GM18951 (cell line): ENCODE results near the gene HS3ST2.
"Not testable (repeated sequence)": the region's sequence is repeated elsewhere in the genome, so short reads cannot be mapped to it uniquely, and the experiment has no call there.

Experiments used
- POLR2A ChIP-seq: IDR thresholded peaks from 4 replicates; pipeline ENCODE4 v1.6.1; 2011; ENCODE audit warnings: mild to moderate bottlenecking; ENCODE audit not compliant: insufficient read length, insufficient read depth; ENCODE audit errors: extremely low read depth
- in situ Hi-C: fragments of 300-500 bp; cut with MboI; formaldehyde crosslinking; loops from one replicate; pipeline ENCODE4 v1.12.0; 2022; ENCODE audit warnings: low sequenced_read_pairs, mixed read lengths, inconsistent platforms; ENCODE audit not compliant: unreplicated experiment

Gene HS3ST2

GRCh38 chr16:22878955-22879354 is 65.0 kb downstream of the HS3ST2 start:
- in situ Hi-C loops, result no loop called here
- no peak for TF ChIP-seq POLR2A

GRCh38 chr16:22879466-22879865 is 65.5 kb downstream of the HS3ST2 start:
- in situ Hi-C loops, result no loop called here
- TF ChIP-seq POLR2A, result no peak

GRCh38 chr16:22882981-22883380 is 69.0 kb downstream of the HS3ST2 start:
- no peak for TF ChIP-seq POLR2A
- in situ Hi-C loops, result no loop called here

- in situ Hi-C loops, result no loop called here
- no peak for TF ChIP-seq POLR2A
Observed at GRCh38 chr16:22885951-22886350, 72.0 kb downstream of the HS3ST2 start.

DNA sequence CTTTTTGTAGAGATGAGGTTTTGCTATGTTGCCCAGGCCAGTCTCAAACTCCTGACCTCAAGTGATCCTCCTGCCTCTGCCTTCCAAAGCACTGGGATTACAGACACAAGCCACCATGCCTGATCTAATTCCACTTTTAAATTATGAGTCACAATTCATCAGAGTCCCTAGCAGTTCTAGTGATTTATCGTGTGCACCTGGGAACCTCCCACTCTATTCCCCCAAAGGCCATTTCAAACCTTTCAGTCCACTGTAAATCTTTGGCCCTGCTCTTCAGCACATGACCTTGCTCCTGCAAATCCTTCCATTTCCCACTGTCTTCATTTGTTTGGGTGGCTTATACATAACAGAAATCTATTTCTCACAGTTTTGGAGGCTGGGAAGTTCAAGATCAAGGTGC is 73.0 kb downstream of the HS3ST2 start:
- in situ Hi-C loops, result no loop called here
- no peak for TF ChIP-seq POLR2A

- no peak for TF ChIP-seq POLR2A
- in situ Hi-C loops, result no loop called here
Observed at GRCh38 chr16:22887445-22887844, 73.5 kb downstream of the HS3ST2 start.

DNA sequence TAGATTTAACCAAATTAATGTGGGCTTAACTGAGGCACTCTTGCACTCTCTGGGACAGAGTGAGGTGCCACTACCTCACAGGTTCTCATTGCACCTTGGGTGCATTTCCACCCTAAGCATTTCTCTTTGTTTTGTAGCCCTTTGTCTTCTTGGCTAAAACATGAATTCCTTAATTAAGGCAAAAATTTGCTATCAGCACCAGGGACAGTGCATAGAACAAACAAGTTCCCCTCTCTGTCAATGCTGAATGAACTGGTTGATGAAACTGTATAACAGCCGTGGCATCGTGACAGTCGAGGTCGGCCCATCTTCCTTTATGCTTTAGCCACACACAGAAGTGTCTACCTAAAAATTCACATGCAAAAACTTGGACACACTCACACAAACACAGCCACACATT is 74.8 kb downstream of the HS3ST2 start:
- in situ Hi-C loops, result no loop called here

DNA sequence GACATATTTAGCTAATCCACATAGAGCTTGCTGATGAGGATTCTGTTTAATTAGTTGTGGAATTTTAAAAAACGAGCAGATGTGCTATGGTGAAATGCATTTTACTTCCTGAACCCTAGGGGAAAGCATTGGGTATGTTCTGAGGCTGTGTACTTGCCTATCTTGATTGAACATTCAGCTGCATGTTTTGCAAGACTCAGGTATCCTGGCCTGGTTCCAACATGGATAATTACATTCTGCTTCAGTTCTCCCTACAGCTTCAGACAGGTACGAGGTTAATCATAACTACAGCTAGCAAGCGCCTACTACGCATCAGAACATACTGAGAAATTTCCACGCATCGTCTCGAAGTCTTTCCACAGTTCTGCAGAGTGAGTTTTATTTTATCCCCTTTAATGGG is 77.0 kb downstream of the HS3ST2 start:
- in situ Hi-C loops, result no loop called here
- TF ChIP-seq POLR2A, result no peak

More for the DNA sequence above, 74.8 kb downstream of the HS3ST2 start:
- TF ChIP-seq POLR2A, result no peak

DNA sequence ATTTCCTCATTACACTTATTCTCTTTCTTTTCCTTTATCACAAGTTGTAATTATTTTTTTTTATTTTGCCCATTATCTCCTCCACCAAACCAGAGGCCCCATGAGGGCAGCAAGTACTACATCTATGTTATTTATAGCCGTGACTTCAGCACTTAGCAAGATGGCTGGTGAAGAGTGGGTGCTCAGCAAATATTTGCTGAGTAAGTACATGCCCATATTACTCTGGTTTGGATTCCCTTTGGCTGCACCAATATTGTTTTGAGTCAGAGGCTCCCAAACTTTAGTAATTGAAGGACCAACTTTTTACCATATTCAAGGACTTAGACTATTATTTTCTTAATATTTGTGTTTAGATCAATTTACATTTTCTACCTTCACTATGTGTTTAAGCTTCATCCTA is 83.2 kb downstream of the HS3ST2 start:
- in situ Hi-C loops, result no loop called here
- TF ChIP-seq POLR2A, result no peak

DNA sequence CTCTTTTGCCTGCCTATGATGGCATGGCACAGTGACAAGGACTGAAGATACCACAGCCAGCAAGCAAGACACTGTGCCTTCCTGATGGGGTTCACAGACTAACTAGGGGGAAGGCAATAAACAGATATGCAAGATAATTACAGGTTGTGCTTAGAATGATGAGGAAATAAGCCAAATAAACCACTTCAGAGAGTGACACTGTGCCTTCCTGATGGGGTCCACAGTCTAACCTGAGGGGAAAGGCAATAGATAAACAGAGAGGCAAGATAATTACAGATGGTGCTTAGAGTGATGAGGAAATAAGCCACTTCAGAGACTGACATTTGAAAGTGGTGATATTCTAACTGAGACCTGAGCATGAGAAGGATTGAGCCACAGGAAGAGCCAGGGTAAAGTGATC is 84.2 kb downstream of the HS3ST2 start:
- in situ Hi-C loops, result no loop called here
- TF ChIP-seq POLR2A, result no peak

GRCh38 chr16:22898874-22899348 is 84.9 kb downstream of the HS3ST2 start:
- in situ Hi-C loops, result no loop called here
- no peak for TF ChIP-seq POLR2A

- in situ Hi-C loops, result not testable (repeated sequence)
Observed at GRCh38 chr16:22899567-22899966, 85.6 kb downstream of the HS3ST2 start.

GRCh38 chr16:22900863-22901262 is 86.9 kb downstream of the HS3ST2 start:
- in situ Hi-C loops, result no loop called here
- TF ChIP-seq POLR2A, result no peak

GRCh38 chr16:22901563-22901962 is 87.6 kb downstream of the HS3ST2 start:
- in situ Hi-C loops, result no loop called here
- no peak for TF ChIP-seq POLR2A

DNA sequence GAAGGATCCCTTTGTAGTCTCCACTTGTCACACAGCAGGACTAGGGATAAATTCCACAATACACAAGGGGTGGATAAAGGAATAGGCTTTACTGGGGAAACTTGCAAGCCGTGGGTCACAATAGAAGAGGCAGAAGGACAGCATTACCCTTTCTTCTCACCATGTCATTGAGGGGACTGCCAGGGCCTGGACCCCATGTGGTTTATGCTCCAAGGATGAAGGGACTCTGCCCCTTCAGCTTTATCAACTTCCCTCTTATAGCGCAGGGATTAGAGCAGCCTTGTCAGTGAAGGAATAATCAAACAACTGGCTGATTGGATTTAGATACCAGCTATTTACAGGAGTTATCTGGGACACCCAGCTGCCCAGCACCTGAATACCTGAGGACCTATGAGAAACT is 89.8 kb downstream of the HS3ST2 start:
- TF ChIP-seq POLR2A, result no peak
- in situ Hi-C loops, result no loop called here
